HG02885 (cell line): ENCODE results near the gene SLC39A2.
"Not testable (repeated sequence)": the region's sequence is repeated elsewhere in the genome, so short reads cannot be mapped to it uniquely, and the experiment has no call there.

Source experiments
- ATAC-seq: cut with Tn5 transposase; IDR thresholded peaks from one replicate; pipeline ENCODE4 v1.9.1; 2021; ENCODE audit warnings: mild to moderate bottlenecking; ENCODE audit not compliant: unreplicated experiment, poor library complexity

Gene SLC39A2

GRCh38 chr14:20998674-20999366, at the start of gene SLC39A2:
TSS of gene SLC39A2 (plus strand) at chr14:20999293. CDS start at chr14:20999447, 154 bp downstream.
- ATAC-seq, result no peak

GRCh38 chr14:20954736-20955537, 44.2 kb upstream of the SLC39A2 start, which contains the start of gene RNASE2:
TSS of gene RNASE2 (plus strand) at chr14:20955487. CDS start at chr14:20955772, 285 bp downstream.
- ATAC-seq, result not testable (repeated sequence)

- not testable (repeated sequence) for ATAC-seq
Observed at GRCh38 chr14:20955538-20955873, 43.6 kb upstream of the SLC39A2 start.

- no peak for ATAC-seq
Observed at GRCh38 chr14:20956376-20956976, 42.6 kb upstream of the SLC39A2 start.

- not testable (repeated sequence) for ATAC-seq
Observed at GRCh38 chr14:20958946-20959345, 40.1 kb upstream of the SLC39A2 start.

- ATAC-seq, result no peak
Observed at GRCh38 chr14:20969336-20969735, 29.8 kb upstream of the SLC39A2 start.

GRCh38 chr14:20970647-20970982, 28.5 kb upstream of the SLC39A2 start:
- ATAC-seq, result peak; percentile 18

- peak; percentile 94 for ATAC-seq
Observed at GRCh38 chr14:20970983-20971704, 27.9 kb upstream of the SLC39A2 start.

- ATAC-seq, result no peak
Observed at GRCh38 chr14:20971705-20972021, 27.4 kb upstream of the SLC39A2 start.

GRCh38 chr14:20973501-20973900, 25.6 kb upstream of the SLC39A2 start:
- no peak for ATAC-seq

- no peak for ATAC-seq
Observed at GRCh38 chr14:20976291-20976690, 22.8 kb upstream of the SLC39A2 start.

- ATAC-seq, result no peak
Observed at GRCh38 chr14:20978687-20979086, 20.4 kb upstream of the SLC39A2 start.

GRCh38 chr14:20980906-20981305, 18.2 kb upstream of the SLC39A2 start:
- no peak for ATAC-seq

GRCh38 chr14:20982646-20983369, 16.3 kb upstream of the SLC39A2 start:
- no peak for ATAC-seq

- ATAC-seq, result not testable (repeated sequence)
Observed at GRCh38 chr14:20985650-20986049, 13.4 kb upstream of the SLC39A2 start.

GRCh38 chr14:20986811-20987210, 12.3 kb upstream of the SLC39A2 start:
- ATAC-seq, result no peak

GRCh38 chr14:20988717-20989470, 10.2 kb upstream of the SLC39A2 start:
- ATAC-seq, result no peak

- ATAC-seq, result no peak
Observed at GRCh38 chr14:20989471-20989786, 9.7 kb upstream of the SLC39A2 start.

GRCh38 chr14:20989787-20990600, 9.1 kb upstream of the SLC39A2 start, which contains the start of gene METTL17:
TSS of gene METTL17 (plus strand) at chr14:20989980. CDS start at chr14:20990003, 23 bp downstream.
- ATAC-seq, result peak; percentile 98
